HEK293 (cell line): ENCODE data around the gene PLCB1.

Experiments
- CTCF ChIA-PET: fragments of 350-600 bp; formaldehyde crosslinking; extraction: SDS; loops from one replicate; lab custom pipeline; 2021; ENCODE audit warnings: antibody characterized with exemption; lab: Yijun Ruan, JAX
- POLR2A ChIA-PET: fragments of 300-600 bp; formaldehyde crosslinking; extraction: SDS; loops from one replicate; lab custom pipeline; 2020; ENCODE audit warnings: antibody characterized with exemption, inconsistent platforms; lab: Yijun Ruan, JAX
- H3K27ac ChIP-seq: fragments of 200-500 bp; sonication (Bioruptor generic); 2 replicates; pipeline ENCODE4 v1.5.1; 2014; ENCODE audit warnings: low read depth, low read length, control low read depth, inconsistent platforms; ENCODE audit errors: extremely low read depth
- H3K36me3 ChIP-seq, 2 experiments: fragments of 200-500 bp in 1 of 2; sonication (Bioruptor generic) in 1 of 2; 1 replicate in 1 of 2; 2 replicates in 1 of 2; pipeline ENCODE4 v1.5.1; 2014 to 2017; ENCODE audit warnings: inconsistent platforms in 2 of 2, low read length in 2 of 2; ENCODE audit not compliant: control insufficient read depth in 2 of 2, insufficient read depth in 1 of 2
- H3K4me1 ChIP-seq: fragments of 200-500 bp; sonication (Bioruptor generic); 2 replicates; pipeline ENCODE4 v1.5.1; 2014; ENCODE audit warnings: mild to moderate bottlenecking, low read length, inconsistent platforms; ENCODE audit not compliant: control insufficient read depth, insufficient read depth
- H3K4me3 ChIP-seq: 2 replicates; pipeline ENCODE4 v1.5.1; 2011; ENCODE audit warnings: low read depth, mild to moderate bottlenecking, control low read depth, low read length, moderate library complexity
- H3K9me3 ChIP-seq: fragments of 200-500 bp; sonication (Bioruptor generic); 2 replicates; pipeline ENCODE4 v1.5.1; 2014; ENCODE audit warnings: low read depth, low read length, inconsistent platforms; ENCODE audit not compliant: control insufficient read depth, insufficient read depth
- ATF2 ChIP-seq: fragments of 450-650 bp; formaldehyde crosslinking; IDR thresholded peaks from 2 replicates; pipeline ENCODE4 v1.5.1; 2016; ENCODE audit warnings: missing biosample characterization, missing genetic modification characterization, low read depth
- EGR2 ChIP-seq: fragments of 450-650 bp; formaldehyde crosslinking; IDR thresholded peaks from 2 replicates; pipeline ENCODE4 v1.5.1; 2016; ENCODE audit warnings: low read depth, missing biosample characterization, missing genetic modification characterization
- ZBTB48 ChIP-seq: fragments of 450-650 bp; formaldehyde crosslinking; IDR thresholded peaks from 2 replicates; pipeline ENCODE4 v1.5.1; 2016; ENCODE audit warnings: missing biosample characterization, missing genetic modification characterization
- ZBTB7A ChIP-seq: fragments of 450-650 bp; formaldehyde crosslinking; IDR thresholded peaks from 2 replicates; pipeline ENCODE4 v1.5.1; 2016; ENCODE audit warnings: low read depth, missing biosample characterization, missing genetic modification characterization
- ZNF121 ChIP-seq: fragments of 450-650 bp; formaldehyde crosslinking; IDR thresholded peaks from 2 replicates; pipeline ENCODE4 v1.5.1; 2016; ENCODE audit warnings: missing biosample characterization, missing genetic modification characterization
- ZNF16 ChIP-seq: fragments of 450-650 bp; formaldehyde crosslinking; IDR thresholded peaks from 2 replicates; pipeline ENCODE4 v1.5.1; 2016; ENCODE audit warnings: low read depth, missing biosample characterization, missing genetic modification characterization
- ZNF335 ChIP-seq: fragments of 450-650 bp; formaldehyde crosslinking; conservative IDR thresholded peaks from 2 replicates; pipeline ENCODE4 v1.5.1; 2016; ENCODE audit warnings: missing biosample characterization, missing genetic modification characterization
- ZNF37A ChIP-seq: fragments of 450-650 bp; IDR thresholded peaks from 2 replicates; pipeline ENCODE4 v1.5.1; 2018; ENCODE audit warnings: missing biosample characterization, missing genetic modification characterization
- ZNF394 ChIP-seq: fragments of 450-650 bp; formaldehyde crosslinking; IDR thresholded peaks from 2 replicates; pipeline ENCODE4 v1.5.1; 2016; ENCODE audit warnings: missing biosample characterization, missing genetic modification characterization, mild to moderate bottlenecking, moderate library complexity, borderline replicate concordance
- ZNF701 ChIP-seq: fragments of 450-650 bp; formaldehyde crosslinking; IDR thresholded peaks from 2 replicates; pipeline ENCODE4 v1.5.1; 2016; ENCODE audit warnings: missing biosample characterization, missing genetic modification characterization
- ZNF747 ChIP-seq: fragments of 450-650 bp; formaldehyde crosslinking; IDR thresholded peaks from 2 replicates; pipeline ENCODE4 v1.5.1; 2016; ENCODE audit warnings: missing biosample characterization, missing genetic modification characterization
- TF ChIP-seq, protein P1 (sequence below): fragments of 450-650 bp; formaldehyde crosslinking; IDR thresholded peaks from 2 replicates; pipeline ENCODE4 v1.5.1; 2016; ENCODE audit warnings: missing biosample characterization, missing genetic modification characterization
- TF ChIP-seq, protein P2 (sequence below): fragments of 450-650 bp; formaldehyde crosslinking; IDR thresholded peaks from 2 replicates; pipeline ENCODE4 v1.5.1; 2016; ENCODE audit warnings: missing biosample characterization, missing genetic modification characterization

Gene PLCB1

DNA sequence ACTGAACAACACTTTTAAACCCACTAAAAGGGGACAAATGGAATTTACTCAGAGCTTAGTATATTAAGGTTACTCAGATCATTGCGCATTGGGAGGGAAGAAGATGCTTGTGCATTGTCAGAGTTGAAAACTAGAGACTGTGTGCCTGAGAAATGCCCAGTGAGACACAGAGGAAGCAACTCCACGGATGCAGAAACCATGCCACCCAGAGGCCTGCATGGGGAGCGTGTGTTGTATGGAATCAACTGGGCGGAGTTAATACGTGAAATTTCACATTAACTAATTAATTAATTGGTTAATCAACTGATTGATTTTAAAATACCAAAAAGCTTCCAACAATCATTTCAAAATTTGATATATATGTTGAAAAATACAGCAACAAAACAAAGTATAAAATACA is 391.6 kb downstream of the PLCB1 start (continued):
- TF ChIP-seq, protein P1, sequence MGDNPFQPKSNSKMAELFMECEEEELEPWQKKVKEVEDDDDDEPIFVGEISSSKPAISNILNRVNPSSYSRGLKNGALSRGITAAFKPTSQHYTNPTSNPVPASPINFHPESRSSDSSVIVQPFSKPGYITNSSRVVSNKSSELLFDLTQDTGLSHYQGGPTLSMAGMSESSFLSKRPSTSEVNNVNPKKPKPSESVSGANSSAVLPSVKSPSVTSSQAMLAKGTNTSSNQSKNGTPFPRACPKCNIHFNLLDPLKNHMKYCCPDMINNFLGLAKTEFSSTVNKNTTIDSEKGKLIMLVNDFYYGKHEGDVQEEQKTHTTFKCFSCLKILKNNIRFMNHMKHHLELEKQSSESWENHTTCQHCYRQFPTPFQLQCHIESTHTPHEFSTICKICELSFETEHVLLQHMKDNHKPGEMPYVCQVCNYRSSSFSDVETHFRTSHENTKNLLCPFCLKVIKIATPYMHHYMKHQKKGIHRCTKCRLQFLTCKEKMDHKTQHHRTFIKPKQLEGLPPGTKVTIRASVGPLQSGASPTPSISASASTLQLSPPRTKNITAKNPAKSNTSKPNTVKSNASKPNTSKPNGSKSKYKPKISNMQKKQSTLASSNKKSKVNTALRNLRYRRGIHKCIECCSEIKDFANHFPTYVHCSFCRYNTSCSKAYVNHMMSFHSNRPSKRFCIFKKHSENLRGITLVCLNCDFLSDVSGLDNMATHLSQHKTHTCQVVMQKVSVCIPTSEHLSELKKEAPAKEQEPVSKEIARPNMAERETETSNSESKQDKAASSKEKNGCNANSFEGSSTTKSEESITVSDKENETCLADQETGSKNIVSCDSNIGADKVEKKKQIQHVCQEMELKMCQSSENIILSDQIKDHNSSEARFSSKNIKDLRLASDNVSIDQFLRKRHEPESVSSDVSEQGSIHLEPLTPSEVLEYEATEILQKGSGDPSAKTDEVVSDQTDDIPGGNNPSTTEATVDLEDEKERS (tag by site-specific recombination) = no peak

DNA sequence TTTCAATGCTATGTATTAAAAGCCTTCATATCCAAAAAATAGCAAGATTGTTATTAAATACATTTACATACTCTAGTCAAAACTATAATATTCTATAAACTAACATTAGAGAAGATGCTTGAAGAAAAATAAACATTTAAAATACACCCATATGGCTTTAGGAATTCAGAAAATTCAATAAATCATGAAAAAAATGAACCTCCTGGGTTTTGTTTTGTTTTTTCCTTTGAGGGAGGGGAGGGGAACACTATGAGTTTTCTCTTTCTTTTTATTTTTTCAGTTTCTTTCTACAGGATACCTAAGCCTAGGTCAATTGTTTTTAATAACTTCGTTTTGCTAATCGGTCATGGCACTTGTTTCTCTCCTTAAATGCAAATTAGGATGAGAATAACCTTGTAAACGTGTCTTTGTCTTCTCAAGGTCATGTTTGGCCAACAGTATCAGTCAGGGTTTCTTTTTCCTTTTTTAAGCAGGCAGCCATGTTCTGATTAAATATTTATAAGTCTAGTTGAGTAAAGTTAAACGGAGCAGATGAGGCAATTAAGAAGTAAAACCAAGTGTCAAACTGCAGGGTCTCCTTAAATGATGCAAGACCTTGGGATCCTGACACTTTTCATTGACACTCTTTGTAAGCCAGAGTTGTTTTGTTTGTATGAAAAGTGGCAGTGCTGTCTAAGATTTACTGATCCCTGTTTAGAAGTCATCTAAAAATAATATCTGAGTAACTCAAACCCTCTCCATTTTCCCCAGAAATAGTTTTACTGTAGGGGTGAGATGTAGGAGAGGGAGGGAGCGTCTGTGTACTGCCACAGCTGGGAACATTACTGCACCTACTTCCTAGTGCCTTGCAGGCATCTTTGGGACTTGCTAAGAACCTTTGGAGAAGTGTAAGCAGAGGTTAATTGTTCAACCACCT is 392.3 kb downstream of the PLCB1 start:
- ChIA-PET POLR2A (no interaction called here), CTCF (interaction anchor here (0.6 to 0.9 kb wide), 3 partner anchors 12 to 73 kb away, joined by 3 to 5 read pairs (median 3); no protein-coding TSS in a partner anchor)
- Histone ChIP-seq H3K4me3 (no peak overlapping the region), H3K9me3 (no peaks in the 10 kb centered on the region), H3K27ac (no peak overlapping the region), H3K4me1 (no peaks in the 10 kb centered on the region), H3K36me3 (no peaks in the 10 kb centered on the region)
- TF ChIP-seq ZNF37A (tag by site-specific recombination) (no peak), ZBTB48 (no peak), ZNF16 (tag by site-specific recombination) (no peak), ZNF335 (tag by site-specific recombination) (0 out of 2 replicates have a peak, but pooled peaks have one; percentile 35)

DNA sequence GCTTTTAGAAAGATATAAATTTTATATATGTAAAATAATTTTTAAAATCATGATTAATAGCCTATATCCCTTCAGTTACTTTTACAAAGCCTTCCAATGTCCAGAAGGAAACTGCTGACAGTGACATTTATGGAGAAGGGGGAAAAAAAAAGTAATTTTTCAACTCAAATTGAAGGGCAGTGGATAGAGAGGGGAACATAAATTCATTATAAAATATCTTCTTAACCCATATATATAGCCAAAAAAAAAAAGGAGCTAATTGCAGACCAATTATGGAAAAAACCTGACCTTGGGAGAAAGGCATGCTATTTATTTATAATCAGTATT is 392.9 kb downstream of the PLCB1 start:
- Histone ChIP-seq H3K36me3 (no peaks in the 10 kb centered on the region), H3K27ac (no peak overlapping the region), H3K4me1 (no peaks in the 10 kb centered on the region), H3K4me3 (no peak overlapping the region), H3K9me3 (no peaks in the 10 kb centered on the region)
- TF ChIP-seq ZBTB7A (tag by site-specific recombination) (no peak), ZNF701 (tag by site-specific recombination) (no peak), ZNF394 (tag by site-specific recombination) (no peak), EGR2 (tag by site-specific recombination) (no peak)
- TF ChIP-seq, protein P2, sequence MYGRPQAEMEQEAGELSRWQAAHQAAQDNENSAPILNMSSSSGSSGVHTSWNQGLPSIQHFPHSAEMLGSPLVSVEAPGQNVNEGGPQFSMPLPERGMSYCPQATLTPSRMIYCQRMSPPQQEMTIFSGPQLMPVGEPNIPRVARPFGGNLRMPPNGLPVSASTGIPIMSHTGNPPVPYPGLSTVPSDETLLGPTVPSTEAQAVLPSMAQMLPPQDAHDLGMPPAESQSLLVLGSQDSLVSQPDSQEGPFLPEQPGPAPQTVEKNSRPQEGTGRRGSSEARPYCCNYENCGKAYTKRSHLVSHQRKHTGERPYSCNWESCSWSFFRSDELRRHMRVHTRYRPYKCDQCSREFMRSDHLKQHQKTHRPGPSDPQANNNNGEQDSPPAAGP = no peak
- ChIA-PET POLR2A (no interaction called here), CTCF (interaction anchor here (0.9 kb wide), 1 partner anchor 13 kb away, joined by 5 read pairs; no protein-coding TSS in a partner anchor)

DNA sequence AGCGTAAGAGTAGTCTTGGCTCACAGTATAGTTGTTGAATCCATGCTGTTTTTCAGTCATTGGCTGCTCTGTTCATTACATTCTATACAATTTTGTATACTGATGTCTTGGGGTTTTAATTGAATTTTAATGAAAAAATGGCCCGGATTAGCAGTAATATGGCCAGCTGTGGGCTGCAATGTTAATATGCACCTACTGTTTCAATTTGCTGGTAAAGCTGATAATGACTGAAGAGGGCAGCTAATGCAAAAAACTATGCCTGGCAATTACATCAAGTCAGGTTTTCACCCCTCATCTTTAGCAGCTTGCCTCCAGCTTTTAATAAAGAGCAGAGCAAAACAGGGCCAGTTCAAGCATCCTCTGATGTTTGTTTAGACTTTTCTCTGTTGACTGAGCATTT is 394.5 kb downstream of the PLCB1 start:
- ChIA-PET CTCF (interaction anchor here (0.6 to 1.2 kb wide), 3 partner anchors 9 to 1698 kb away, joined by 3 to 6 read pairs (median 4); no protein-coding TSS in a partner anchor), POLR2A (no interaction called here)
- Histone ChIP-seq H3K4me3 (no peak overlapping the region), H3K9me3 (no peaks in the 10 kb centered on the region), H3K36me3 (no peaks in the 10 kb centered on the region), H3K4me1 (no peaks in the 10 kb centered on the region), H3K27ac (no peak overlapping the region)
- TF ChIP-seq, protein P2 = no peak
- no peak for TF ChIP-seq ZNF121 (tag by site-specific recombination)
- TF ChIP-seq ATF2 (tag by site-specific recombination) = no peak
- TF ChIP-seq ZNF747 (tag by site-specific recombination) = no peak
